ENCODE results near the gene EPOP. TPM values are rescaled to one million over a fixed set of nuclear protein-coding genes. Genes with fewer than 3 reads are reported as not detected.
"Not testable (repeated sequence)": the region's sequence is repeated elsewhere in the genome, so short reads cannot be mapped to it uniquely, and the experiment has no call there.

The EPOP gene
- total RNA-seq, 1 donor: 1.3 TPM

GRCh38 chr17:38657824-38658740, 16.7 kb downstream of the EPOP start:
- TF ChIP-seq, protein P1, sequence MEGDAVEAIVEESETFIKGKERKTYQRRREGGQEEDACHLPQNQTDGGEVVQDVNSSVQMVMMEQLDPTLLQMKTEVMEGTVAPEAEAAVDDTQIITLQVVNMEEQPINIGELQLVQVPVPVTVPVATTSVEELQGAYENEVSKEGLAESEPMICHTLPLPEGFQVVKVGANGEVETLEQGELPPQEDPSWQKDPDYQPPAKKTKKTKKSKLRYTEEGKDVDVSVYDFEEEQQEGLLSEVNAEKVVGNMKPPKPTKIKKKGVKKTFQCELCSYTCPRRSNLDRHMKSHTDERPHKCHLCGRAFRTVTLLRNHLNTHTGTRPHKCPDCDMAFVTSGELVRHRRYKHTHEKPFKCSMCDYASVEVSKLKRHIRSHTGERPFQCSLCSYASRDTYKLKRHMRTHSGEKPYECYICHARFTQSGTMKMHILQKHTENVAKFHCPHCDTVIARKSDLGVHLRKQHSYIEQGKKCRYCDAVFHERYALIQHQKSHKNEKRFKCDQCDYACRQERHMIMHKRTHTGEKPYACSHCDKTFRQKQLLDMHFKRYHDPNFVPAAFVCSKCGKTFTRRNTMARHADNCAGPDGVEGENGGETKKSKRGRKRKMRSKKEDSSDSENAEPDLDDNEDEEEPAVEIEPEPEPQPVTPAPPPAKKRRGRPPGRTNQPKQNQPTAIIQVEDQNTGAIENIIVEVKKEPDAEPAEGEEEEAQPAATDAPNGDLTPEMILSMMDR (IDR thresholded peaks at IDR 0.05; ENCODE audit: insufficient read depth, low read depth, low read length): no peak
- H3K4me3 ChIP-seq (ENCODE audit: low read depth, low read length): no peak overlapping the region
- DNase-seq (ENCODE audit: low read depth): no peak

DNA sequence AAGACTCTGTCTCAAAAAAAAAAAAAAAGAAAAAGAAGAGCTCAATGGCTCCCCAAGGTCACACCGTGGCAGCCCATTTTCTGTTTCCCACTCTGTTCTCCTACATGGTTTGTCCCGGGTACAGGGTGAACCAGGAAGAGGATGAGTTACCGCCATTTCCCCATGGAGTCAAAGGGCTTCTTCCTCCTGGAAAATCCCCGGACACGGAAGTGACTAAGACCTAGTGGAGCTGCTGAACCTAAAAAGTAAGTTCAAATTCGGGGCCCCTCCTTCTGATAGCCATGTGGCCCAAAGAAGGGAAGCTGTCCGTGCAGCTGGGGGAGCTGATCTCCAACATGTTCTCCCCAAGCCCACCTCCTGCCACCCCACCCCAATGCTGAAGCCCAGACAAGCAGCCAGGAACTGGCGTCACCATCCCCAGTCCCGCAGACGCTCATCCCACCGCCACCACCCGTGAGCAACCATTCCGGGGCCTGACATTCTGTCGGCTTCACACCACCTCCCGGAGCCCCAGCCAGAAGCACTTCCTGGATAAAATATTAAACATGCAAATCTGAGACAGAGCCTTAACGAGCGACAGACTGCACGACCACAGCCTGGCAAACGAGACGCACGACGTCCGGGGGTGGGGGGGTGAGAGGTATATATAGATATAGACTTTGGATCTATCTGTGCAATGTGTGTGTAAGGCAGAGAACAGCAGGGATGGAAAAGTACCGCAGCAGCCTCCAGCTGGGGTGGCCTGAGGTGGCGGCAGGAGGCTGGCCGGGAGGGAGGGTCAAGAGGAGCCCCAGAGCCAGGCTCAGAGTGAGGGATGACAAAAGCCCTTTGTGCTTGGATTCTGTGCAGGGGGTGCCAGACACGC, 17.6 kb downstream of the EPOP start:
- TF ChIP-seq, protein P1 (IDR thresholded peaks at IDR 0.05; ENCODE audit: insufficient read depth, low read depth, low read length): no peak
- DNase-seq (ENCODE audit: low read depth): no peak
- no peak overlapping the region for H3K4me3 ChIP-seq (ENCODE audit: low read depth, low read length)

GRCh38 chr17:38654411-38655398, 20.1 kb downstream of the EPOP start:
- DNase-seq (ENCODE audit: low read depth): no peak
- no peak overlapping the region for H3K4me3 ChIP-seq (ENCODE audit: low read depth, low read length)
- TF ChIP-seq, protein P1 (IDR thresholded peaks at IDR 0.05; ENCODE audit: insufficient read depth, low read depth, low read length): no peak

GRCh38 chr17:38653679-38654078, 21.1 kb downstream of the EPOP start:
- TF ChIP-seq, protein P1 (IDR thresholded peaks at IDR 0.05; ENCODE audit: insufficient read depth, low read depth, low read length): no peak
- DNase-seq (ENCODE audit: low read depth): no peak
- no peak overlapping the region for H3K4me3 ChIP-seq (ENCODE audit: low read depth, low read length)

- DNase-seq (ENCODE audit: low read depth): no peak
- TF ChIP-seq, protein P1 (IDR thresholded peaks at IDR 0.05; ENCODE audit: insufficient read depth, low read depth, low read length): no peak
- no peak overlapping the region for H3K4me3 ChIP-seq (ENCODE audit: low read depth, low read length)
These were observed 21.5 kb downstream of the EPOP start for GRCh38 chr17:38653230-38653629.

DNA sequence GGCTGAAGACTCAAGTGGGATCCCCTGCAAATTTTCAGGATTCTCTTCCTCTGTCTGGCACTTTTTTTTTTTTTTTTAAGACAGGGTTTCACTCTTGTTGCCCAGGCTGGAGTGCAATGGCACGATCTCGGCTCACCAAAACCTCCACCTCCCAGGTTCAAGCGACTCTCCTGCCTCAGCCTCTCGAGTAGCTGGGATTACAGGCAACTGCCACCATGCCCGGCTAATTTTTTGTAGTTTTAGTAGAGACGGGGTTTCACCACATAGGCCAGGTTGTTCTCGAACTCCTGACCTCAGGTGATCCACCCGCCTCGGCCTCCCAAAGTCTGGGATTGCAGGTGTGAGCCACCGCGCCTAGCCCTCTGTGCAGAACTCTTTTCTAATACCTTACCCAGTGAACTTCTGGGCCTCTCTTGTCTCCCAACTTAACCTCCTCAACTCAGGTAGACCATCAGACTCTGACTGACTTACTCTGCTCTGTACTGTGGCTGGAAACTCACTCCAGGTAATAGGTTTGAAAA, 24.0 kb downstream of the EPOP start:
- not testable (repeated sequence) for H3K4me3 ChIP-seq (ENCODE audit: low read depth, low read length); DNase-seq (ENCODE audit: low read depth)
